CD4-positive, alpha-beta T cell treated with Interleukin-15 for 4 hours (primary cell): Measurements from ENCODE around the gene ABCC4.
"Not testable (repeated sequence)": the region's sequence is repeated elsewhere in the genome, so short reads cannot be mapped to it uniquely, and the experiment has no call there.

Experiments used
- DNase-seq: peaks from one replicate; pipeline ENCODE4 v3.0.0-alpha.2; 2020; ENCODE audit warnings: low spot score

Gene ABCC4

DNA sequence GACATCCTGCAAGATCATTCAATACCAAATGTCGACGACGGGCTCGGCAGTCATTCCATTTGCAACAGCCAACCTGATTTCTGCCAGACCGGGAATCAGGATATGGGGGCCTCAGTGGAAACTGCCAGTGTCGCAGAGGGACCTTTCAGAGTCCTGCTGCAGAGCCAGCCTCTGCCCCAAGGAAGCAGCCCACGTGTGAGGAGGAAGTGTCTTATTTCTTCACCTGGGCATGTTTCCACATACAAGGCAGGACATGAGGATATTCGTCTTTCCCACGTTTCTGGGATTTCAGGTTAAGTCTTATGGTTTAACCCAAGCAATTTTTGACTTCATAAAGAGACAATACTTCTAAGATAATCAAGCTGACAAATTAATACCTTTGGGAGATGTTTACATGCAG, 69.9 kb downstream of the ABCC4 start:
- no peak for DNase-seq

DNA sequence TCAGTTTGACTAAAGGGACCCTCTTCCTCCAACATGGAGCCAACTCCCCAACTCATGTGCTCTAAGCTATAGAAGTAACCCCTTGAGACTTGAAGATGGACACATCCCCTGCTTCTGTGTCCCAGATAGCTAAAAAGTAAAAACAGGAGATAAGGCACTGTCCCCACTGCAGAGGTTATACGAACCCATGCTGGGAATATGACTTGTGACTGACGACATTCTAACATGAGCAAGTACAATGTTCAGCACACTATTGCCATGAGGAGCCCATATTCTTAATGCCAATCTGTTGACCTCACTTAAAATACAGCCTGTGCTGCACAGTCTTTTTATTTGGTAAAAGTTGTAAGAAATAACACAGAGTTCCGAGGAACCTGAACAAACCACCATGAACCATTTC, 71.4 kb downstream of the ABCC4 start:
- no peak for DNase-seq

- DNase-seq = no peak
Observed at GRCh38 chr13:95228130-95228529, 73.1 kb downstream of the ABCC4 start.

GRCh38 chr13:95226932-95227695, 74.1 kb downstream of the ABCC4 start:
- no peak for DNase-seq

DNA sequence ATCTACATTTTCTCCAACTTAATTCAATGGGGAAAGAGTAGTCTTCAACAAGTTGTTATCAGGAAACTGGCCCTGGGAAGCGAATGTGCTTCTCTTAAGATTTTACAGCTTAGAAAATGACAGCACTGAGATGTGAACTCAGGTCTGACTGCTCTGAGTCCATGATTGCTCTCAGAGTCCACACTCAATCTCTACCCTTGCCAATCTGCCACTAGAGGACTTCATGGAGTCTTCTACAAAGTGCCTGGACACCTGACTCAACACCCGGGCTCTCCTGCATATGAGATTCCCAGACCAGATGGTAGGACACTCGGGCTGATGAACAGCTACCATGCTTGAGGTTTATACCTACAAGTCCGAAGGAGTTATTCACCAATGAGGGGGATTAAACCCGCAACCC, 74.8 kb downstream of the ABCC4 start:
- no peak for DNase-seq

DNA sequence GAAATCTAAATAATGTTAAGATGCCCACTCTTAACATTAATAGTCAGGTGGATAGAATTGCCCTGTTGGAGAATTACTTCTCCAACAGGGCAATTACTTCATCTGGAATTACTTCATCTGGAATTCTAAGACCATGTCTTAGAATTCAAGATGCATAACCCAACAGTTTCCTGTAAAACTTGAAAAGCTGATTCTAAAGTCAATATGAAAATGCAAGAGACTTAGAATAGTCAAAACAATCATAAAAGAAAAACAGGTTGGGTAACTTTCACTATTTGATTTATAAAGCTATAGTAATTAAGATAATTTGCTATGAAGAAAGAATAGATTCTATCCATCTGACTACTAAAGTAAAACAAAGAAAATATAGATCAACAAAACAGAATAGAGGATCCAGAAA, 75.2 kb downstream of the ABCC4 start:
- DNase-seq = no peak

DNA sequence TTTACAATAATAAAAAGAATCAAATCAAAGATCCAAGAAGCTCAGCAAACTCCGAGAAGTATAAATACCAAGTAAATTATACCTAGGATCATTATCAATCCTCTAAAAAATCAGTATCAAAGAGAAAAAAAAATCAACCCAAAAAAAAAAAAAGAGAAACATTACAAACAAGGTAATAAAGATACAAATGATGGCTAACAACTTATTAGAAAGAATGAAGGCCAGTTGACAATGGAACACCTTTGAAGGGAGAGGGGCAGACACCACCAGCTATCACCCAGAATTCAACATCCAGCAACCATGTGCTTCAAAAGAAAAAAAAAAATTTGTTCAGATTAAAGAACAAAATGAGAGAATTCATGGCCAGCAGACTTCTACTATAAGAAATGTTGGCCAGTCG, 77.2 kb downstream of the ABCC4 start:
- DNase-seq = no peak

DNA sequence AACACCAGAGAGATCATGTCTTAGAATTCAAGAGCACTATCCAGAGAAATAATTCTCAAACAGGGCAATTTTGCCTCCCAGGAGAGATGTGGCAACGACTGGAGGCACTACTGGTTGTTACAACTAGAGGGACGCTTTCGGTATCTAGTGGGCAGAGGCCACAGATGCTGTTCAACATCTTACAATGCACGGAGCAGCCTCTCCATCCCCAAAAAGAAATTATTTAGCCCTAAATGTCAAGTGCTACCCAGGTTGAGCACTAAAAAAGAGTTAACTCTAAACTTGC, 78.6 kb downstream of the ABCC4 start:
- DNase-seq = no peak

DNA sequence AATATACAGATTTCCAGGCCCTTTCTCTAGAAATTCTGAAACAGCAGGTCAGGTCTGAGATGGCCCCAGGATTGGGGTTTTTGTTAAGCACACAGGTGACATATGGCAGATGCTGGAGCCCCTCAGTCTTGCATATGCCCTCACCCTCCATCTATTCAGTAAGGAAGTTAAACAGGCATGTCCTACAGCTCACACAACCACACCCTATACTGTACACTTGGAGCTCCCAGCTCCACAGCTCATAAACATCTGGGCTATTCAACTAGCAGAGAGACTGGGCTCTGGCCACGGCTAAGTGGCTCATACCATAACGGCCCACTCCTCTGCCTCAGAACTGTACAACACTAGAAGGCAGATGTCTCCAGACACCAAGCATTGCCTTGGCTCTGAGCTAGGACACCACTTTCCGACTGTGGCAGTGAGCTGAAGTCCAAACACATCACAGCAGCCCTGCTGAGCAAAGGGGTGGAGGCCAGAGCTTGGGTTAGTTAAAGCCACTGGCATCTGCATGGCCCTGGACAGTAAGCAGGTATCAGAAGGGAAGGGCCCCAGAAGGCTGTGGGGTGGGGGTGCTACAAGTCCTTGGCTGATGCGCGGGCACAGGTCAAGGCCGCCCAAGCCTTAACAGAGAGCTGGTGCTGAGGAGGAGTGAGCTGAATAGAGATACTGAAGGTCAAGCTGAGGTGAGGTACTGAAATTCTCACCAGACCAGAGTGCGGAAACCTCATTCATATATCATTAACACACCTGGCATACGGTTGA, 79.1 kb downstream of the ABCC4 start:
- DNase-seq = no peak

DNA sequence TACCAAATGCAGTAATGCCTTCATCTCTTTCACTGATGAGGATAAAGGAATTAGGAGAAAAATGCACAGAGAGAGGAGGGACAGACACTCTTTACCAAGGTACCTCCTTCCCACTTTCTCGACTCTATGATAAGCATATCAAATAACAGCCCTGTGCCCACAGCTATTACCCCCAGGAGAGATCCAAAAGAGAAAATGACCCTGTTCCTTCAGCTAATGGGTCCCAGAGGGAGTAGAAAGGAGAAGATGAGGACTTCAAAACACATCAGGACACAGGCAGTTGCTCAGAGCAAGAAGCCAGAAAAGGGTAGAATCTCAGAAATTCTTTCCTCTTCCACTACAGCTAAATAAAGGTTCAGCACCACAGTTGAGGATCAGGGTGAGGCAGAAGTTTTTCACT, 80.6 kb downstream of the ABCC4 start:
- no peak for DNase-seq

DNA sequence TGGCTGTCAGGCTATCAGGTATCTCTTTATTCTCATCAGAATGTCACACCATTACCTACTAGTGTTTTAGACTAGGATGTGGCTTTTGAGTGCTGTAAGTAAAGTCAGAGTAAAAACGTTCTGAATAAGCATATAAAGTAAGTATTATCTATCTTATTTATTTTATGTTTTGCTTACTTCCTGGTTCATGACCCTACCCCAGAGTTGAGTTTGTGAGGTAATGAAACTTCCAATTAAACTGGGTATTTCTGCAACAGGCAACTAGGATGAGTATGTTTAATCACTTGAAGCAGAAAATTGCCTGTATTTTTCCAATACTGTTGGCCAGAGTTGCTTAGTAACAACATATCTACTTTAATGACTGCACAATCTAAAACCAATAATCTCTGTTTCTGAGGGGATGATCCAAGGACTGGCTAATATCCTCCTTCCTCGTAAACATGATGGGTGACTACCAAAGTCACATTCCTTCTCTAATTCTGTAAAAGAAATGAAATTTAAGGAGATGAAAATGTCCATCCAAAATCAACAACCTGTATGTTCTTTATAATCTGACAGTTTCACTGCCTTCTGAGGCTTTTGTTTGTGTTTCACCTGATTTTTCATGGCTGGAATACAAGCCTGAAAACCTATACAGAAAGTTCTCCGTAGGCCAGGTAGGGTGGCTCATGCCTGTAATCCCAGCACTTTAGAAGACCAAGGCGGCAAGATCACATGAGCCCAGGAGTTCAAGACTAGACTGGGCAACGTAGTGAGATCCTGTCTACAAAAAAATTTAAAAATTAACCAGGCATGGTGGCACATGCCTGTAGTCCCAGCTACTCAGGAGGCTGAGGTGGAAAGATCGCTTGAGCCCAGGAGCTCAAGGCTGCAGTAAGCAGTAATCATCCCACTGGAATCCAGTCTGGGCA, 83.1 kb downstream of the ABCC4 start:
- no peak for DNase-seq

DNA sequence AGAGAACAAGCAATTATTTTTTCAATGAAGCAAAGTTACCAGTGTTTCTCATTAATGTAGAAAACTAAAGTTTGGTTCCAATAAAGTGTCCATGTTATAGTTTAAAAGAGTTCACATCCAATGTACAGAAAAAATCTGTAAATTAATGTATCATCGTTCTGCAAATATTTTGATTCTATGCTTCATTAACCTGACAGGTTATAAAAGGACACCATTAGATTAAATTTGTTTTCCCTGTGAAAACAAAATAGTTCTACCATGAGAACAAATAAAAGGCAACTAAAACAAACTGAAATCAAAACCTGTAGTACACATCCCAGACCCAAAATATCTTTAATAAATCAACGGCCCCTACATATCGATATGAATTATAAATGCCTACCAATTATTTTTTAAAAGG, 85.1 kb downstream of the ABCC4 start:
- DNase-seq = no peak

DNA sequence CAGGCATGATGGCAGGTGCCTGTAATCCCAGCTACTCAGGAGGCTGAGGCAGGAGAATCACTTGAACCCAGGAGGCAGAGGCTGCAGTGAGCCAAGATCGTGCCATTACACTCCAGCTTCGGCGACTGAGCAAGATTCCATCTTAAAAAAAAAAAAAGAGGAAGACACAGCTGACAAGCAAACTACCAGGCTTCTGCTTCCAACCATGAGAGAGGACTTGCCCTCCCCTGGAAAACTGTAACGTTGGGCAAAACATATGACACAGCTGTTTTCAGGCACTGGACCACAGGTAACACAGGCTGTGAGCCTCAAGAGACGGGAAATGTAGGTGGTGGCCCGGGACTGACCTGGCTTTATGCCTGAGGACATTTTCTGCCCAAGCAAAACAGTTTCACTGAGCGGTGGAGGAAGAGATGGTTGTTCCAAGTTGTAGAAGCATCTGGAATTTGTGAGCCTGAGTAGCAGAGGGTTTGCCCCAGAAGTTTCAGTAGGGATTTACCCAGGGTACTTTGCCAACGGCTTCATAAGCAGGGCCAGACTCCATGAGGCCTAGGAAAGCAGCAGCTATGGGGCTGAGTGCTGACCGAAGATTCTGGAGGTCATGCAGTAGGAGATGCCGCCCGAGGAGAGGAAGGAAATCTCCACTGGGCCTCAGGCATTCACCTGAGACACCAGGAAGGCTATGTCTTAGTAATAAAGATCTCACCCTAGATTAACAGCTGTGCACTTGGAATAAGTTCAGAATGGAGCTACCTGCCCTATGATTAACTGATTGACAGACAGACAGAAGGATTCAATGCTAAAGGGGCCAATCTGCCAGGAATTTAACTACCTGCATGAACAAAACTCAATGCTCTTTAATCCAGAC, 88.0 kb downstream of the ABCC4 start:
- DNase-seq = no peak

- DNase-seq = no peak
Observed at GRCh38 chr13:95209109-95209508, 92.1 kb downstream of the ABCC4 start.

DNA sequence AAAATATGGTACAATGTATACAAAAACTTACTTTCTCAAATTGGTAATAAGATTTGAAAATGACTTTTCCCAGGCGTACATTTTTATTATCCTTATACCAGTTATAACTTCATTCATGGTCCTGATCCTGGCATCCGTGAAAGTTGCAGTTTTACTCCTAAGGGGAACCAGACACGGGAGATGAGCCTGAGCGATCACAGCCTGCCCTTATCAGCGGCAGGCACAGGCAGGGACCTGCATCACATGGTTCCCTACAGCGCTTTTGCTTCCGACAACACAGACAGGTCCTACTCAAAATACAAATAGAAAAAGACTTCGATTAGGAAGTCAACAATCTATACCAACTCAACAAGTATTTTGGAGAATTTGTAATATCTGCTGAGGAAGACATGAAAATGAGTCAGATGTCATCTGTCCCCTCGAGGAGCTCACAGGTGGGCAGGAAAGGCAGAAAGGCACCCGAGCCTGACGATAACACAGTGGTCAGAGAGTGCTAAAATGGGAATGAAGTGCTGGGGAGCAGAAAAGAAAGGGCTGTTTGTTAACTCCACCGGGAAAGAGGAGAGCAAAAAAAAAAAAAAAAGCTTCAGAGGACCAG, 93.4 kb downstream of the ABCC4 start:
- no peak for DNase-seq

DNA sequence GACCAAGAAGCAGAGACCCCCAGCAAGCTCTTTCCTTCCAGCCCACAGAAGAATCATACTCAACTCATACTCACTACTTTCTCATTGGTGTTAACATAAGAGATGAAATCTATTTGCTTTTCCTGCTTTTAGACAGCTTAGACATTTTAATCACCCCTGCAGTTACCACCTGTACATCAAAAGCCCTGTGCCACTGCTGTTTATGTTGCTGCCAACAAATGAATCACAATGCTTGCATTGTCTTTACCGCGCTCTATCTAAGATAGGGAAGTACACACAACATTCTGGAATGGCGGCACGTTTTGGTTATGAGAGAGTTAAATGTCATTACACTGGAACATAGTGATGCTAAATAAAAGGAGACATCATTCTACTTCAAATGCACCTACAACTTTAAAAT, 95.1 kb downstream of the ABCC4 start:
- DNase-seq = no peak

- no peak for DNase-seq
Observed at GRCh38 chr13:95204231-95204765, 97.0 kb downstream of the ABCC4 start.

DNA sequence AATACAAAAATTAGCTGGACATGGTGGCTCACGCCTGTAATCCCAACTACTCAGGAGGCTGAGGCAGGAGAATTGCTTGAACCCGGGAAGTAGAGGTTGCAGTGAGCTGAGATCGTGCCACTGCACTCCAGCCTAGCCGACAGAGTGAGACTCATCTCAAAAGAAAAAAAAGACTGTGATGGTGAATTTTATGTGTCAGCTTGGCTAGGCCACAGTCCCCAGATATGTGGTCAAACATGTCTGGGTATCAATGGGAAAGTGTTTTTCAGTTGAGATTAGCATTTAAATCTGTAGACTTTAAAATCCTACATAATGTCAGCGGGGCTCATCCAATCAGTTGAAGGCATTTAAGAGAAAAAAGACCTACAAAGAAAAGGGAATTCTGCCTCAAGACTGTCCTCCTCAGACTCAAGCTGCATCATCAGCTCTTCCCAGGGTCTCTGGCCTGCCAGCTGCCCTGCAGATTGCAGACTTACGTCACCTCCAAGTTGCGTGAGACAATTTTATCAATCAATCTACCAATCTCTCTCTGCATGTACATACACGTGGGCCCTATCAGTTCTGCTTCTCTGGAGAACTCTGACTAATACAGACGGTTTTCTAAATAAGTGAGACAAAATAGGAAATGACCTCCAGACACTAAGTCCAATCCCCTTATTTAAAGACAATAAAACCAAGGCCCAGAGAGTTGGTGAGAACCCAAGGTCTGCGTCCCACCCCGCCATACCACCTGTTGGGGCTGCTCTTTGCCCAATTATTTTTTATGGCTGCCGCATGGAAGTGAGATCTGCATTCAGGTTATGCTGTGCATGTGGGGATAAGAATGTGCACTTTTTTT, 99.2 kb downstream of the ABCC4 start:
- DNase-seq = no peak

DNA sequence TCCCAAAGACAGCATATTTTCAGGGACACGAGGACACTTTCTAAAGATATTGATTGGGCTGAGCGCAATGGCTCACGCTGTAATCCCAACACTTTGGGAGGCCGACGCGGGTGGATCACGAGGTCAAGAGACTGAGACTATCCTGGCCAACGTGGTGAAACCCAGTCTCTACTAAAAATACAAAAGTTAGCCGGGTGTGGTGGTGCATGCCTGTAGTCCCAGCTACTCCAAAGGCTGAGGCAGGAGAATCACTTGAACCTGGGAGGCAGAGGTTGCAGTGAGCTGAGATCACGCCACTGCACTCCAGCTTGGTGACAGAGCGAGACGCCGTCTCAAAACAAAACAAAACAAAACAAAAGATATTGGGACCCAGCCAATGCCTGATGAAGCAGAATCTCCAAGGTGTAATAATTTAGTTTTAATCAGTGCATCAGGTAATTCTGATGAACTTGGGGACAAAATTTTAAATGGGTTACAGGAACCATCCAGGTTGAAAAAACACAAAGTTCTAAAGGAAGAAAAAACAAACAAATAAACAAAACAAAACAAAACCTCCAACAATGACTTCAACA, 100.8 kb downstream of the ABCC4 start:
- DNase-seq = not testable (repeated sequence)

DNA sequence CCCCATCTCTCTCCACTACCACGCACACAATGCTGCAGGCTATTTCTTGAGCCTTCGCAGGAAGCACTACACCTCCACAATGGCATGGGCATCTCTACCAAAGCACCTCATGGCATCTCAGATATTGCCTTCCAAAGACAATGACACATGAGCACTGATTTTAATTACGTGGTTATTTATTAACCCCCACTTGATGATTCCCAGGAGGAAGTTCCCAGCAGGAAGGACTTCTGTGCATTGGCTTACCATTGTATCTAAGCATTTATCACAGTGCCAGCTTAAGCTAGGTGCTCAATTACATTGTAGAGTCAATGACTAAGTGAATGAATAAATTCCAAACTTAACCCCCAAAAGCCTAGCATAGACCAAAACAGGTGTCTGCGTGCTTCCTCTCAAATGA, 101.4 kb downstream of the ABCC4 start:
- no peak for DNase-seq
